ENCODE measurements around the gene DLX2. TPM values are rescaled to one million over a fixed set of nuclear protein-coding genes. Genes with fewer than 3 reads are reported as not detected.
"Not testable (repeated sequence)": the region's sequence is repeated elsewhere in the genome, so short reads cannot be mapped to it uniquely, and the experiment has no call there.

The DLX2 gene
- total and polyA plus RNA-seq, 10 of the 15 experiments (the other 5 are each of a cell fraction or from before 2014, with no cell fraction given): 0.03 TPM; not detected in 9

GRCh38 chr2:172114579-172114978 lies 11.9 kb upstream of the DLX2 start:
- ChIA-PET CTCF (interaction anchor here (0.7 to 4.5 kb wide), 7 partner anchors 11 to 1187 kb away, joined by 3 to 23 read pairs (median 4); partner anchors contain the start of gene DLX2), SMC1A (ENCODE audit: uncharacterized antibody, unreplicated experiment) (interaction anchor here (1.9 to 2.3 kb wide), 3 partner anchors 10 to 542 kb away, joined by 4 to 8 read pairs (median 6); no protein-coding TSS in a partner anchor), POLR2A (no interaction called here), RAD21 (ENCODE audit: unreplicated experiment) (no interaction called here)
- no peaks in the 10 kb centered on the region for H3K27me3 ChIP-seq (replicated peaks in 1 of 2; ENCODE audit: control insufficient read depth in 2 of 2, insufficient read depth in 2 of 2, low read length in 1 of 2)
- H3K27ac ChIP-seq (ENCODE audit: control insufficient read depth, insufficient read depth): no peak overlapping the region
- H3K36me3 ChIP-seq (ENCODE audit: control insufficient read depth in 2 of 2, insufficient read depth in 2 of 2, low read length in 1 of 2): no peaks in the 10 kb centered on the region
- H3K9me3 ChIP-seq (replicated peaks; ENCODE audit: control insufficient read depth, insufficient read depth, low read length): no peaks in the 10 kb centered on the region
- DNase-seq (ENCODE audit: low read depth, low spot score) (no peak), ATAC-seq (no peak), FAIRE-seq (no peak)
- H2AFZ ChIP-seq (ENCODE audit: control insufficient read depth, low read depth, low read length): no peak overlapping the region
- no peak overlapping the region for H3K4me3 ChIP-seq
- H4K20me1 ChIP-seq (ENCODE audit: control insufficient read depth, insufficient read depth): no peaks in the 10 kb centered on the region
- WGBS (ENCODE audit: insufficient coverage, insufficient replicate concordance, low lambda C conversion rate, missing lambda C conversion rate): 80% methylated on average over 3 of the region's 3 CpGs
- H3K79me2 ChIP-seq (ENCODE audit: control insufficient read depth, insufficient read depth, low read length): no peaks in the 10 kb centered on the region
- no peak overlapping the region for H3K9ac ChIP-seq (ENCODE audit: control insufficient read depth, insufficient read depth, low read length)
- TF ChIP-seq ZNF217 (IDR thresholded peaks at IDR 0.05) (no peak), ATF3 (IDR thresholded peaks at IDR 0.05; ENCODE audit: borderline replicate concordance, extremely low read depth, low read depth, low read length) (no peak)
- intact Hi-C loops (cut with micrococcal nuclease; ENCODE audit: unreplicated experiment) (no loop called here), in situ Hi-C loops (cut with MboI) (loop anchor here (25.0 kb wide), 1 partner anchor 302 kb away; no protein-coding TSS in a partner anchor)
- no TSS peak for BruUV-seq (replicated peaks)
- H3K4me1 ChIP-seq (ENCODE audit: control insufficient read depth, insufficient read depth, low read length): no peaks in the 10 kb centered on the region
- H3K4me2 ChIP-seq (ENCODE audit: control insufficient read depth, insufficient read depth): no peak overlapping the region

- H3K36me3 ChIP-seq (ENCODE audit: control insufficient read depth in 2 of 2, insufficient read depth in 2 of 2, low read length in 1 of 2); H3K4me3 ChIP-seq; H3K9ac ChIP-seq (ENCODE audit: control insufficient read depth, insufficient read depth, low read length); H3K79me2 ChIP-seq (ENCODE audit: control insufficient read depth, insufficient read depth, low read length); H3K4me2 ChIP-seq (ENCODE audit: control insufficient read depth, insufficient read depth); intact Hi-C loops (cut with micrococcal nuclease; ENCODE audit: unreplicated experiment); H3K27ac ChIP-seq (ENCODE audit: control insufficient read depth, insufficient read depth); DNase-seq (ENCODE audit: low read depth, low spot score); H3K9me3 ChIP-seq (replicated peaks; ENCODE audit: control insufficient read depth, insufficient read depth, low read length); H4K20me1 ChIP-seq (ENCODE audit: control insufficient read depth, insufficient read depth); POLR2A ChIA-PET; H3K4me1 ChIP-seq (ENCODE audit: control insufficient read depth, insufficient read depth, low read length); FAIRE-seq; BruUV-seq (replicated peaks); H2AFZ ChIP-seq (ENCODE audit: control insufficient read depth, low read depth, low read length); H3K27me3 ChIP-seq (replicated peaks in 1 of 2; ENCODE audit: control insufficient read depth in 2 of 2, insufficient read depth in 2 of 2, low read length in 1 of 2); ATAC-seq: not testable (repeated sequence)
- SMC1A ChIA-PET (ENCODE audit: uncharacterized antibody, unreplicated experiment): interaction anchor here (1.1 to 2.3 kb wide), 5 partner anchors 10 to 541 kb away, joined by 3 to 8 read pairs (median 6); partner anchors contain the start of gene DLX2
- 71% methylated on average over 6 of the region's 6 CpGs for WGBS (ENCODE audit: insufficient coverage, insufficient replicate concordance, low lambda C conversion rate, missing lambda C conversion rate)
- in situ Hi-C loops (cut with MboI): loop anchor here (25.0 kb wide), 1 partner anchor 302 kb away; no protein-coding TSS in a partner anchor
- RAD21 ChIA-PET (ENCODE audit: unreplicated experiment): interaction anchor here (0.6 to 1.8 kb wide), 2 partner anchors 24 to 410 kb away, joined by 3 to 12 read pairs; no protein-coding TSS in a partner anchor
- CTCF ChIA-PET: interaction anchor here (0.7 to 4.5 kb wide), 16 partner anchors 10 to 1187 kb away, joined by 3 to 23 read pairs (median 4); partner anchors contain the start of gene DLX2
These were observed 11.5 kb upstream of the DLX2 start for GRCh38 chr2:172114176-172114575.
